ENCODE results near the gene PRKCE.
A peak's percentile ranks its signal among the peaks of the same experiment; 100 is the strongest.

Gene PRKCE

DNA sequence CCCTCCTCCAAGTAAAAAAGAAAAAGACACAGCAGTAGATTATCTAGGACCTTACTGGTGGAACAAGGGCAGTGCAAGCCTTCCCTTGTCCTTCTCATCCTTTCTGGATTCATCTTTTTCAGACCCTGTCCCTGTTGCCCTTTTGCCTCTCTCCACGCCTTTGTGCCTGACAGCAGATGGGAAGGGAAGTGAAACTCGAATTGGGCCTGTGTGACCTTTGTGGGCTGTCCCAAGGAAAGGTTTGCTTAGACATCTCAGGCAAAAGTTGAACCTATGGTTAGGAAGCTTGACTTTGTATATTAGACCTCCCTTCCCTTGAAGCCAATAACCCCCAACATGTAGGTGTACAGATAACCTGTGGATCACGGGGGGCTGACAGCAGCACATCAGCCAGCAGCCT lies 185.3 kb downstream of the PRKCE start:
- no peak overlapping the region for H3K4me3 Mint-ChIP-seq
- H3K4me1 Mint-ChIP-seq, result peaks cover 10% of the 10 kb centered on the region
- H3K9me3 Mint-ChIP-seq, result no peaks in the 10 kb centered on the region
- no peaks in the 10 kb centered on the region for H3K36me3 Mint-ChIP-seq
- peaks cover 7% of the 10 kb centered on the region for H3K27me3 Mint-ChIP-seq
- no peak for DNase-seq
- H3K27ac Mint-ChIP-seq, result peak overlapping the region; percentile 29
- CTCF ChIA-PET, result interaction anchor here (1.1 kb wide), 1 partner anchor 252 kb away, joined by 3 read pairs; no protein-coding TSS in a partner anchor

GRCh38 chr2:45837812-45838341 lies 186.4 kb downstream of the PRKCE start:
- no peak for DNase-seq
- H3K4me3 Mint-ChIP-seq, result no peak overlapping the region
- H3K27me3 Mint-ChIP-seq, result peaks cover 7% of the 10 kb centered on the region
- CTCF ChIA-PET, result no interaction called here
- H3K4me1 Mint-ChIP-seq, result peaks cover 15% of the 10 kb centered on the region
- H3K9me3 Mint-ChIP-seq, result no peaks in the 10 kb centered on the region
- H3K27ac Mint-ChIP-seq, result no peak overlapping the region
- H3K36me3 Mint-ChIP-seq, result no peaks in the 10 kb centered on the region

GRCh38 chr2:45839508-45840251 lies 188.2 kb downstream of the PRKCE start:
- peaks cover 7% of the 10 kb centered on the region for H3K27me3 Mint-ChIP-seq

GRCh38 chr2:45840481-45840880 lies 189.0 kb downstream of the PRKCE start:
- Mint-ChIP-seq H3K9me3 (no peaks in the 10 kb centered on the region), H3K27me3 (peaks cover 7% of the 10 kb centered on the region), H3K4me3 (no peak overlapping the region), H3K27ac (no peak overlapping the region), H3K36me3 (no peaks in the 10 kb centered on the region), H3K4me1 (peaks cover 35% of the 10 kb centered on the region)
- CTCF ChIA-PET, result interaction anchor here (0.9 kb wide), 1 partner anchor 62 kb away, joined by 3 read pairs; no protein-coding TSS in a partner anchor
- no peak for DNase-seq

More at GRCh38 chr2:45839508-45840251, 188.2 kb downstream of the PRKCE start:
- CTCF ChIA-PET, result interaction anchor here (0.6 kb wide), 1 partner anchor 30 kb away, joined by 3 read pairs; no protein-coding TSS in a partner anchor
- peaks cover 32% of the 10 kb centered on the region for H3K4me1 Mint-ChIP-seq
- no peaks in the 10 kb centered on the region for H3K36me3 Mint-ChIP-seq
- H3K27ac Mint-ChIP-seq, result no peak overlapping the region
- no peaks in the 10 kb centered on the region for H3K9me3 Mint-ChIP-seq
- DNase-seq, result no peak
- H3K4me3 Mint-ChIP-seq, result no peak overlapping the region

- CTCF ChIA-PET, result interaction anchor here (1.7 kb wide), 1 partner anchor 18 kb away, joined by 3 read pairs; no protein-coding TSS in a partner anchor
These were observed 190.4 kb downstream of the PRKCE start for GRCh38 chr2:45841752-45842407.

GRCh38 chr2:45843136-45843535 lies 191.7 kb downstream of the PRKCE start:
- H3K36me3 Mint-ChIP-seq, result no peaks in the 10 kb centered on the region
- H3K9me3 Mint-ChIP-seq, result no peaks in the 10 kb centered on the region

More at GRCh38 chr2:45841752-45842407, 190.4 kb downstream of the PRKCE start:
- Mint-ChIP-seq H3K4me1 (peaks cover 35% of the 10 kb centered on the region), H3K4me3 (no peak overlapping the region), H3K27me3 (peaks cover 7% of the 10 kb centered on the region), H3K36me3 (no peaks in the 10 kb centered on the region), H3K9me3 (no peaks in the 10 kb centered on the region), H3K27ac (no peak overlapping the region)
- no peak for DNase-seq

GRCh38 chr2:45844796-45845457 lies 193.5 kb downstream of the PRKCE start:
- Mint-ChIP-seq H3K9me3 (no peaks in the 10 kb centered on the region), H3K4me1 (peaks cover 39% of the 10 kb centered on the region), H3K36me3 (peaks cover 6% of the 10 kb centered on the region), H3K27ac (no peak overlapping the region), H3K4me3 (no peak overlapping the region), H3K27me3 (peaks cover 4% of the 10 kb centered on the region)
- CTCF ChIA-PET, result no interaction called here
- DNase-seq, result no peak

More at GRCh38 chr2:45843136-45843535, 191.7 kb downstream of the PRKCE start:
- peaks cover 7% of the 10 kb centered on the region for H3K27me3 Mint-ChIP-seq
- H3K4me1 Mint-ChIP-seq, result peaks cover 34% of the 10 kb centered on the region
- no peak overlapping the region for H3K4me3 Mint-ChIP-seq
- H3K27ac Mint-ChIP-seq, result no peak overlapping the region
- peak; percentile 27 for DNase-seq
- CTCF ChIA-PET, result interaction anchor here (0.8 to 1.2 kb wide), 2 partner anchors 10 to 17 kb away, joined by 3 to 4 read pairs; no protein-coding TSS in a partner anchor

- peaks cover 39% of the 10 kb centered on the region for H3K4me1 Mint-ChIP-seq
These were observed 194.1 kb downstream of the PRKCE start for GRCh38 chr2:45845566-45845965.

DNA sequence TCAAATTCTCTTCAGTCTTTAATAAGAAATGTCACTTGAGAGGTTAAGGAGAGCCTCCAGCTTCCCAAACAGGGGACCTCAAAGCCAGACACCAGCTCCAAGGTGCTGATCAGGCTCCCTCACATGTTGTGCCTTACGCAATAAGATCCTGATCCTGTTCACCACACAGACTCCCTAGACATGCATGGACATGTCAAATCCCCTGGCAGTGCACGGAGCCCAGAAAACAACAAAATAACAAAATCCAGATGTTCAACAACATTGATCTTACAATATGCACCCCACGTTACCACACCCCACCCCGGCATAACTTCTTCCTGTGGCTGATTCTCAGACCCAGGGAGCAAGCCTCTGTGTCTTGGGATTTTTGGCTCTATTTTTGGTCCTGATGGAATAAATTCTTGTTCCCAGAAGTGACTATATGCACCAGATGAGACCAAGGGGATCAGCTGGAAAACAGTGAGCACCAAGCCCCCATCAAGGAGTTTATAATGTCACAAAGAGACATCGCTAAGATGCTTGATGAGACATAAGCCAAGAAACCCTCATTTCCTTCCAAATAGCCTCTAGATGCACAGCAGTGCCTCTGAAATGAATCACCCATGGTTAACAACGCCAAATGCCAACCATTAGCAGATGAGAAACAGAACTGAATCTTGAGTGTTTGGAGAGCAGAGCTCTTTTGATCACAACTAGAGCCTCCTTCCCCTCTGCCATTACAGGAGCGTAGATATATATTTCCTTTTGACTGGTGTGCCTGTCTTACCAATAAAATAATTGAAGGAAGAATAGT lies 198.2 kb downstream of the PRKCE start:
- Mint-ChIP-seq H3K36me3 (peaks cover 9% of the 10 kb centered on the region), H3K4me1 (peaks cover 14% of the 10 kb centered on the region), H3K4me3 (no peak overlapping the region), H3K27me3 (no peaks in the 10 kb centered on the region), H3K27ac (no peak overlapping the region), H3K9me3 (peaks cover 2% of the 10 kb centered on the region)
- DNase-seq, result no peak
- CTCF ChIA-PET, result interaction anchor here (1.0 to 1.3 kb wide), 2 partner anchors 10 to 71 kb away, joined by 3 to 4 read pairs; no protein-coding TSS in a partner anchor

More at GRCh38 chr2:45845566-45845965, 194.1 kb downstream of the PRKCE start:
- DNase-seq, result no peak
- no peak overlapping the region for H3K27ac Mint-ChIP-seq
- no peak overlapping the region for H3K4me3 Mint-ChIP-seq
- CTCF ChIA-PET, result no interaction called here
- no peaks in the 10 kb centered on the region for H3K27me3 Mint-ChIP-seq
- H3K9me3 Mint-ChIP-seq, result no peaks in the 10 kb centered on the region
- peaks cover 6% of the 10 kb centered on the region for H3K36me3 Mint-ChIP-seq

- peaks cover 9% of the 10 kb centered on the region for H3K36me3 Mint-ChIP-seq
- H3K4me1 Mint-ChIP-seq, result peaks cover 11% of the 10 kb centered on the region
- no peak for DNase-seq
- H3K27me3 Mint-ChIP-seq, result no peaks in the 10 kb centered on the region
- H3K4me3 Mint-ChIP-seq, result no peak overlapping the region
- no peak overlapping the region for H3K27ac Mint-ChIP-seq
- CTCF ChIA-PET, result interaction anchor here (1.3 kb wide), 1 partner anchor 72 kb away, joined by 4 read pairs; no protein-coding TSS in a partner anchor
- peaks cover 2% of the 10 kb centered on the region for H3K9me3 Mint-ChIP-seq
These were observed 199.1 kb downstream of the PRKCE start for GRCh38 chr2:45850558-45850957.

- H3K36me3 Mint-ChIP-seq, result peaks cover 9% of the 10 kb centered on the region
- CTCF ChIA-PET, result interaction anchor here (1.3 kb wide), 1 partner anchor 72 kb away, joined by 4 read pairs; no protein-coding TSS in a partner anchor
- DNase-seq, result no peak
- no peak overlapping the region for H3K4me3 Mint-ChIP-seq
- no peaks in the 10 kb centered on the region for H3K27me3 Mint-ChIP-seq
- H3K4me1 Mint-ChIP-seq, result peaks cover 7% of the 10 kb centered on the region
- H3K27ac Mint-ChIP-seq, result no peak overlapping the region
- peaks cover 2% of the 10 kb centered on the region for H3K9me3 Mint-ChIP-seq
These were observed 199.6 kb downstream of the PRKCE start for GRCh38 chr2:45851111-45851510.

DNA sequence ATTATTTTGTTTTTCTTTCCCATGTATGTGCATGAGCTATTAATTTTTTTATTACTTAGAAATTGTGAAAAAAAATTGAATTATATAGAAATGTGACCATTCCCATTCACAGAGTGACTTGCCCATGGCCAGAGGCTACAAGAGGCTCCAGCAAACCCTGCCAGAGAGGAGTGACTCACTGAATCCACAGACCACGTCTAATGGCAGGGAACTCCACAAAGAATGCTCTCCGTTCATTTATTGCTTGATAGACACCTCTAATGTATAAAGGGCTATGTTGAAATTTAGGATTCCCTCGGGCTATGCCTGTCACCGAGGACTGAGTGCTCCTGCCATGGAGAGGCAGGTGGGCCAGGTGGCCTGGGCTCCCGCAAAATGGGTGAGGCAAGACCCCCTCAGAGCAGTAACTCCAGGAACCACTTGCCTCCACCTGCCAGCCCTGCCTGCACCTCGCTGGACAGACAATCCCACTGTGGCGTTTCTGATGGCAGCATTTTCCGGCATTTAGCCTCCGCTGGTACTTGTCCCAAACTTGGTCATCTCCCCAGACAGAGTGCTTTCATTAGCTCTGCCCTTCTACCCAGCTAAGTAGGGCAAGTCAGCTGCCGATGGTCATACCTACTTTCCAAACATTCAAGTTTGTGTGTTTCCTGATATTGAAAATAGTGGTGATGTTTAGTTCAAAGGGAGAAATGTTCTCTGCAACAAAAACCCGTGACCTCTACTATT lies 200.3 kb downstream of the PRKCE start:
- Mint-ChIP-seq H3K4me3 (no peak overlapping the region), H3K4me1 (peaks cover 10% of the 10 kb centered on the region), H3K27me3 (no peaks in the 10 kb centered on the region), H3K9me3 (peaks cover 2% of the 10 kb centered on the region), H3K36me3 (peaks cover 9% of the 10 kb centered on the region), H3K27ac (no peak overlapping the region)
- DNase-seq, result no peak
- CTCF ChIA-PET, result no interaction called here
